NCI-H446 treated with DMSO at 0.1 percent for 48 hours (cell line): ENCODE results near the gene FOXP3.
"Not testable (repeated sequence)": the region's sequence is repeated elsewhere in the genome, so short reads cannot be mapped to it uniquely, and the experiment has no call there.

Experiments
- DNase-seq: peaks from one replicate; lab custom pipeline; 2025; lab: John Stamatoyannopoulos, UW

FOXP3 gene, protein sequence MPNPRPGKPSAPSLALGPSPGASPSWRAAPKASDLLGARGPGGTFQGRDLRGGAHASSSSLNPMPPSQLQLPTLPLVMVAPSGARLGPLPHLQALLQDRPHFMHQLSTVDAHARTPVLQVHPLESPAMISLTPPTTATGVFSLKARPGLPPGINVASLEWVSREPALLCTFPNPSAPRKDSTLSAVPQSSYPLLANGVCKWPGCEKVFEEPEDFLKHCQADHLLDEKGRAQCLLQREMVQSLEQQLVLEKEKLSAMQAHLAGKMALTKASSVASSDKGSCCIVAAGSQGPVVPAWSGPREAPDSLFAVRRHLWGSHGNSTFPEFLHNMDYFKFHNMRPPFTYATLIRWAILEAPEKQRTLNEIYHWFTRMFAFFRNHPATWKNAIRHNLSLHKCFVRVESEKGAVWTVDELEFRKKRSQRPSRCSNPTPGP

DNA sequence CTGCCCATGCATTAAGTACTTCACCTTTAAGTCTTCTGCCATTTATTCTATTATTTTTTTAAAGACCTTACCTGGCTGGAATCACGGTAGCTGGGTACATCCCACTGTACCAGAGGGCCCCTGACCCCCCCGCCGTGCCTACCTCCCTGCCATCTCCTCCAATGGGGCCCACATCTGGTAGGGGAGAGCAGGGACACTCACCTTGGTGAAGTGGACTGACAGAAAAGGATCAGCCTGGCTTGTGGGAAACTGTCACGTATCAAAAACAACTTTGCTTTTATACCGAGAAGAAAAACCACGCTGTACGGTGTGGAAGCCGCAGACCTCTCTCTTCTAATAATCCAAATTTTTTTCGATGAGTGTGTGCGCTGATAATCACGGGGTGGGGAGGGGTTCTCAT lies at the start of gene FOXP3:
Gene FOXP3 (minus strand): TSS at position 251 of the 400 bp plus-strand sequence. CDS start 6,205 bp downstream, outside the sequence.
- DNase-seq = no peak

DNA sequence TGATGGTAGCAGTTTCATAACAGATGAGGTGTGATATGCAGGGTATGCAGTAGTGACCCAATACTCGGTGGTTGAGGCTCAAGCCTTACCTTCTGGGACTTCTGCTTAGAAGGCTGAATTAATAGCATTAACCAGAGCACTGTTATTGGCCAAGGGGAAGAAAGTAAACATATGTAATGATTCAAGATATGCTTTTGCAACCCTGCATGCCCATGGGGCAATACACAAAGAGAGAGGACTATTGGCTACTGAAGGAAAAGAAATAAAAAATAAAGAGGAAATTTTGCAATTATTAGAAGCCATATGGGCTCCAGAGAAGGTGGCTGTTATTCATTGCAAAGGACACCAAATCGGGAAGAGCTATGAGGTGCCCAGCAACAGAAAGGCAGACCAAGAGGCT lies 47.7 kb upstream of the FOXP3 start:
- DNase-seq = no peak

DNA sequence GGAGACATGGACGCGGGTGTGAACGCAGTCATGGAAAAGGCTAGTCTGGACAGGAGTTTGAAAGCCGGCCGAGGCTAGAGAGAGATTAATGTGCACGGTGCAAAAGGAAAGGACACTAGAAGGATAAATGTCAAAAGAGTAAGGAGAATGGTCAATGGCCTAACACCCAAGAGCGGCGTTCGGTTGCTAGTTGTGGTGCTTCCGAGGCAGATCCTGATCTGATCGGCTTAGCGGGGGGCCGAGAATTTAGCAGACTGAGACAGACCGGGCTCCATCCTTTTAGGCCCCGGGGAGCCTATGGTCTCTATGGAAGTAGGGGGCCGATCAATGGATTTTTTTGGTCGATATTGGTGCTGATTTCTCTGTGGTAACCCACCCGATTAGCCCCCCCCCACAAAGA lies 45.9 kb upstream of the FOXP3 start:
- no peak for DNase-seq

DNA sequence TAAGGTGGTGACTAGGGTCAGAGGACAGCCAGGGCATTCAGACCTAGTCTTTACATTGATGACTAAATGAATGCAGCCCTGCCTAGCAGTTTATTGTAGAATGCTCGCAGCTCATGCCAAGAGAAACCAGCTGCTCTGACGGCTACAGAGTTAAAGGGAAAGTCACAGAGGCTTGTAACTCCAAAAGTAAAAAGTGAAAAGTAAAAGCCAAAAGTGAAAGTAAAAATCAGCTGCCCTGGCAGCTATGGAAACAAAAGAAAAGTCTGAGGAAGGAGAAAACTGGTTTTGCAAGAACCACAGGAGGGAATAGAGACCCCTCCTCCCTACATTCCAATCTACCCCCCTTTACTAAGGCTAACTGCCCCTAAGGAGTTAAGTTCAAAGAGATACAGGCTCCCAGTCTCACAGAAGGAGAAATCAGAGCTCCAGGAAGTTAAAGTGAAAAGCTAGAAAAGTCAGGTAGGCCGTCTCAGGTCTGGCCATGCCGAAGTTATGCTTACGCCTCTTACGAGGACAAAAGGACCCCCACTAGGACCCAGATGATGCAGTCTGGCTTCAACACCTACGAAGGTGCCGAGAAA lies 45.0 kb upstream of the FOXP3 start:
- no peak for DNase-seq

DNA sequence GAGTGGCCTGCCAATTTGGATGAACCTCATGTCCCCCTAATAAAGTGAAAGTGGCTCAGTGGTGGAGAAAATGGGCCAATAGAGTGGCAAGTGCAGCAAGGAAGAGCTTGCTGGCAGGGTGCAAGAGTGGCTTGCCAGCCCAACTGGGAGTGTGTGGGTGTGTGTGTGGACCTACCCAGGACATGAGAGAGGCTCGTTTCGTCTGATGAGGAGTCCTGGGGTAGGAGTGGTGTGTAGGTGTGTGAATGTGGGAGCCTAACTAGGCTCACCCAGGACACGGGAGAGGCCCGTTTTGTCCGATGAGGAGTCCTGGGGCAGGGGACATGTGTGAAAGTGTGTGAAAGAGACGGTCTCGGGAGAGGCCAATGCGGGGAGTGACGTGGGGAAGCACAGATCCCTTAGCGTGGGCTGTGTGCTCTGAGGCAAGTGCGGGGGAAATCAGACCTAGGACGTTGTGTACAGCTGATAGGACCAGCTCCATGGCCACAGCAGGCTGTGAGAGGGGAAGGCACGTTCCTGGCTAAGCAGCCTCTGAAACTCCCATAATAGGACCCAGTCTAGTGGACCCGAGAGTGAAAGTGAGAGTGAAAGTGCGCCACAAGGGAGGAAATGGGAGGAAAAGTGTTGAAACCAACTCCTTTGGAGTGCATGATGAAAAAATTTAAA lies 44.2 kb upstream of the FOXP3 start:
- DNase-seq = no peak

DNA sequence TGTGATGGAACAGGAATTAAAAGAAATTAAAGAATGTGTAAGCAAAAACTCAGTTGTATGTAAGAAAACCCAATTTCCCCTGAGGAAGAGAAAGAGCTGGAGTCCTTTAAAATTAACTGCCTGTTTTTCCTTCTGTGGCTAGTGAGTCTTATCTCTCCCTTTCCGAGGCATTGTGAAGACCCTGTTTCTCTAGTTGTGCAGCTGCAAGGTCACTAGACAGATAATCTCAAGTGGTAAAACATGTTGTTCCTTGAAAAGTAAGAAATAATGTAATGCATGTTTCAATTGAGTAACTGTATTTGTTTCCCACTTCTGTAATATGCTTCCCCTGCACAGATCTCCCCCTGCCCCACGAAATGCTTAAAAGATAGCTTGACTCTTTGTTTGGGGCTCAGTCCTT lies 43.3 kb upstream of the FOXP3 start:
- DNase-seq = not testable (repeated sequence)

DNA sequence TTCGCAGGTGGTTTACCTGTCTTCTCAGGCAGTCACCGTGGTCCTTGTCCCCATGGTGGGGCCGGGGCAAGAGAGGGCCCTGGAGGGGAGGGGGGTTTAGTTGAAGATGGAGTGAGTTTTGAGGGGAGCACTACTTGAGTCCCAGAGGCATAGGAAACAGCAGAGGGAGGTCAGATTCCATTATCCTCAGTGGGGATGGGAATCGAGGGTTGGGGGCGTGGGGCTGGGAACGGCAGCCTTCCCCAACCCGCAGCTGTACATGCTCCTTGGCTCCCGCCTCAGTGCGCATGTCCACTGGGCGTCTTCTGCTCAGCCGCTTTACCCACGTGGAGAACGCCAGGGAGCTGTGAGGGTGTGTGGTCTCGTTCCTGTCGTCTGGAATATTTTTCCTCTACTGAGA lies 38.8 kb upstream of the FOXP3 start, which contains the start of gene GAGE10:
Gene GAGE10 (plus strand): TSS at position 301 of the 400 bp plus-strand sequence. CDS start 1,214 bp downstream, outside the sequence.
- DNase-seq = no peak

DNA sequence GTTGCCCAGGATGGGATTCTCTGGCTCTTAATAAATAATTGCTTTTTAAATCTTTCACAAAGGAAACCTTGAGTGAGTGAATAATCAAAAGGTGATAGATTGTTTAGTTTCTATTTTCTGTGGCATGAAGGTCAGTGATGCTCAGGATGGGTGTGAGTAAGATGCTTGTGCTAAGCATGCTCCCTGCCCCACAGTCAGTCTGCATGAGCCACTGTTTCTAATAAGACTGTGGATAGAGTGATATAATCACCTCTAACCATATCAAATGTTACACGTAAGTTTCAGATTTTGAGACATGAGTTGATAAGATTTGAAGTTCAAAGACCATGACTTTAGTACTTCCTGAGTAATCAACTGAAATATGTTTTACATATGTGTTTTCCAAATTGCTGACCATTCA lies 36.2 kb upstream of the FOXP3 start:
- DNase-seq = no peak

DNA sequence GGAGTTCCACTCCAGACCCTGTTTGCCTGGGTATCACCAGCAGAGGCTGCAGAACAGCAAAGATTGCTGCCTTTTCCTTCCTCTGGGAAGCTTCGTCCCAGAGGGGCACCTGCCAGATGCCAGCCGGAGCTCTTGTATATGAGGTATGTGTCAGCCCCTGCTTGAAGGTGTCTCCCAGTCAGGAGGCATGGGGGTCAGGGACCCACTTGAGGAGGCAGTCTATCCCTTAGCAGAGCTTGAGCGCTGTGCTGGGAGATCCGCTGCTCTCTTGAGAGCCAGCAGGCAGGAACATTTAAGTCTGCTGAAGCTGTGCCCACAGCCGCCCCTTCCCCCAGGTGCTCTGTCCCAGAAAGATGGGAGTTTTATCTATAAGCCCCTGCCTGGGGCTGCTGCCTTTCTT lies 34.8 kb upstream of the FOXP3 start:
- DNase-seq = not testable (repeated sequence)

DNA sequence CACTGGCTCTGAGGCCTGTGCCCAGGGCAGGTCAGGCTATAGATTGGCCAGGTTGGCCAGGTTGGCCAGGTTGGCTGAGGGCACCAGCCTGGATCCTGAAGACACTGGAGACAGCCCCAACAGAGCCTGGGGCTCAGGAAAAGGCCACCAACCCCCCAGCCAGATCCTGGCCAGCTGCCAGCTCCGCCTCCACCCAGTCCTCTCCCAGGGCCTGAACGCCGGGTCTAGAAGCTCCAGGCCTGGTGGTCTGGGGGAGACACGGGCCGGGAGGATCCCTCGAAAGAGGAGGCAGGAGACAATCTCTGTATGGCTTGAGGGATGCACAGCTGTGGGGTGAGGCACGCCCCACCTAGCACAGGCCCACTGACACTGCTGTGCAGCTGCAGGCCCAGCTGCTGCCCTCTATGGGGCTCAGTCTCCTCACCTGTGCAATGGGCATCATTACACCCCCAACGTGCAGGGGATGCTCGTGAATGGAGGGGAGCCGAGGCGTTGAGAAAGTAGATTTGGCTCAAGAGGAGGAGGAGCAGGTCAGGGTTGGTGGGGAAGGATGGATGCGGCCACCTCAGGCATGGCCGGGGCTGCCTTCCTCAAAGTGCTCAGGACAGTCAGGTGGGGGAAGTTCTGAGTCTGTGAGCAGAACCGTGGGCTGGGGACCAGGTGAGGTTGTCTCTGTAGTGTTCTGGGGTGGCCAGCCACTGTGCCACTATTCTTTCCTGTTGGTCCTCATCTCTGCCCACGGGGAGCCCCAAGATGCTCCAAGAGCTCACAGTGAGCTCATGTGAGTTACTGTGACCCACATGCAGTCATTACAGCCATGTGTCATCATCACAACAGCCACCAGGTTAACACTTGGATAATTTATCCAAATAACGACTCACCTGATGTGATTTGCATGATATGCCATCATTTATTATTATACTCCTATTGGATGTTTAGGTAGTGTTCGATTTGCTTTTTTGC lies 28.2 kb upstream of the FOXP3 start:
- DNase-seq = no peak

DNA sequence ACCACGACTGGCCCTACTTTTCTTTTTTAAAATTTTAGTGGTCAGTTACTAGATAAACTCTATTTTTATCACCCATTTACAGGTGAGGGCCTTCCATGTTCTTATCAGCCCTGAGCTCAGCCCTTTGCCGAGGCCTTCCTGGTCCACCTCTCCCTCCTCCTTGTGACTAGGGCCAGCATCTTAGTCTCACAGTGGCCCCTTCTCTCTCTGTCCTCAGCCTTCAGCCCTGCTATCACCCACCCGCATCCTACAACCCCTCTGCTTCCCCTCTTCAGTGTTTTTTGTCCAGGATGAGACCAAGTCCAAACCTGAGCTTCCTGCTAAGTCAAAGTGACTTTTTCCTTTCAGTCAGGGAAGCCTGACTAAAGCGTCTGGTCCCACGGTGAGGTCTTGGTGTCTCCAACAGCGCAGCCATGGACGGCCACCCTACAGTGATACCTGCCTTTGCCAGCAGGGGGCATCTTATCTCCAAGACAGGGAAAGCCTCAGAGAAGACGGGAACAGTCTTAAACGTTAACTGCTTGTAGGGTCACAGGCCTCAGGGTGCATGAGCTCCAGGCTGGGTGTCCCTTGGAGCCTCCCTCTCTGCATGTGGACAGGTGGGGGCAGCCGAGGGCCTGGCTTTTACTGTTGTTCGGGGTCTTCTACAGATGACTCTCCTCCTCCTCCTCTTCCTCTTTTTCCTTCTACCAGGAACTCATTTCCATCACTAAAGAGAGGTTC lies 27.3 kb upstream of the FOXP3 start:
- peak; percentile 3 for DNase-seq

DNA sequence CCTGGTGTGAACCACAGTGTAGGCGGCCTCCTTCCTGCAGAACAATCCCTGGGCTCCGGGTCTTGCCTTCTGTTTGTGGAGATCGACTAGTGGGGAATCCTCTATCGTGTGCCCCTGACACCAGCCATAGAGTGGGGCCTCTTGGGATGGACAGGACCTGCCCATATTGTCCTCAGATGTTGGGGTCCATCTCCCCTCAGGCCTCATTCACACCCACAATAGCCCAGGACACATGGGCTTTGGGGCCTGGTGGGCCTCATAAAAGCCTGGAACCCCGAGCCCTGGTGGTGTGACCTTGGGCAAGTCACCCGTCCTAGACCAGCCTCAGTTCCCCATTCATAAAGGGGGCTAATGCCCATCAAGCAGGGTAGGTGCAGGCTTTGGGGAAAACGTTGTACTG lies 25.7 kb upstream of the FOXP3 start:
- DNase-seq = no peak

DNA sequence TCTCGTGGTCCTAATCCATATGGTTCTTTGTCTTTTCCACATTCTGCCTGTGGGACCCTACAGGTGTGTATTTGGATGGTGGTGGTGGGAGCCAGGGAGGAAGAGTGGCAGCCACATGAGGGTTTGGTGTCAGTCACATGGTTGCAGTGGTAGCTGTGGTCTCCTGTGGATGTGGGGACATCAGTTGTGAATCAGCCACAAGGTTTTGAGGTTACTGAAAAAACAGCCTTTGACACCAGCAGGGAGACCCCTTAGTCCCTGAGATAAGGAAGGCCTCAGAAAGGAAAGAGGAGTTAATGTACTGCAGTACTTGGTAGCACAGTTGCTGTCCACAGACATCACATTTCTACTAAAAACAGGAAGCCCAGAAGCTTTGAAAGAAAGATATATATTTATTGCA lies 23.2 kb upstream of the FOXP3 start:
- no peak for DNase-seq

DNA sequence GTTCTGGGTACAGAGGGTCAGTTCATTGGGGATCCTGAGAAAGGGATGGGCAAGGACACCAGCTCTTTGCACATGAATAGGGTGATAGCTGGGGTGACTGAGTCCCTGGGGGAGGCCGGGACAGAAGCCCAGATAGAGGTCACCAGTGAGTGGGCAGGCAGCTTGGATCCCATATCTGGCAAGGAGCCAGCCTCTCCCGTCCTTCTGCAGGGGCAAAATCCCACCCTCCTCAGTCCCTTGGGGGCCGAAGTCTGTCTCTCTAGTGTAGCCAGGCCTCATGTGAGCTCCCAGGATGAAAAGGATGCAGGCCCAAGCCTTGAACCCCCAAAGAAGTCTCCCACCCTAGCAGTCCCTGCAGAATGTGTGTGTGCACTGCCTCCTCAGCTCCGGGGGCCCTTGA lies 22.1 kb upstream of the FOXP3 start:
- DNase-seq = no peak

DNA sequence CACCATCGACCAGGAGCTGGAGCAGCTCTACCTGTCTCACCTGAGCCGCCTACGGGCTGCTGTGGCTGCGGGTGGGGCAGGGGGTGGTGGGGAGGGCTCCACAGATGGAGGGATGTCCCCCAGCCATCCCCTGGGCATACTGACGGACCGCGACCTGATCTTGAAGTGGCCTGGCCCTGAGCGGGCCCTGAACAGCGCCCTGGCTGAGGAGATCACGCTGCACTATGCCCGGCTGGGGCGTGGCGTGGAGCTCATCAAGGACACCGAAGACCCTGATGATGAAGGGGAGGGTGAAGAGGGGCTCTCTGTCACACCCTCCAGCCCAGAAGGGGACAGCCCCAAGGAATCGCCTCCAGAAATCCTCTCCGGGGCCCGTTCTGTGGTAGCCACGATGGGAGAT lies 21.6 kb upstream of the FOXP3 start:
- DNase-seq = no peak

DNA sequence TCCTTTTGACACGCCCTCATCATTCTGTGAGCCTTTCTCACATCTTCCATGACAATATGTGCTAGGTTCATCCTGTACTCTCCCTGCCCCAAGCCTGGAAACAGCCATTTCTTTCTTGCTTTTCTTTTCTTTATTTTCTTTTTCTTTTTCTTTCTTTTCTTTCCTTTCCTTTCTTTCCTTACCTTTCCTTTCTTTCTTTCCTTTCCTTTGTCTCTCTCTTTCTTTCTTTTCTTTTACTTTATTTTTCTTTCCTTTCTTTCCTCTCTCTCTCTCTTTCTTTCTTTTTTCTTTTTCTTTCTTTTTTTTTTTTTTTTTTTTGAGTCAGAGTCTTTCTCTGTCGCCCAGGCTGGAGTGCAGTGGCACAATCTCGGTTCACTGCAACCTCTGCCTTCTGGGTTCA lies 19.7 kb upstream of the FOXP3 start:
- no peak for DNase-seq

DNA sequence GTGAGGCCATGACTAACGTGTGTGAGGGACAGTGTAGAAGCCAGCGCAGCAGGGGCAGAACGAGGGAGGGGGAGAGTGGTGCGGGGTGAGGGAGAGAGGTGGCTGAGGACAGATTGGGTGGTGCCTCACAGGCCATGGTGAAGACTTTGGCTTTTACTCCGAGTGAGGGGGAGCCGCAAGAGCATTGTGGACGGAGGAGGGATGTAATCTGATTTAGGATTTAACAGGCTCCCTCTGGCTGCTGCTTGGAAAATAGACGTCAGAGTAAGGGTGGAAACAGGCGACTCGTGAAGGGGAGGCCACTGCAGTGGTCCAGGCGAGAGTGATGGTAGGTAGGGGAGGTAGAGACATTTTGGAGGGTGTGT lies 18.1 kb upstream of the FOXP3 start:
- peak; percentile 1 for DNase-seq

DNA sequence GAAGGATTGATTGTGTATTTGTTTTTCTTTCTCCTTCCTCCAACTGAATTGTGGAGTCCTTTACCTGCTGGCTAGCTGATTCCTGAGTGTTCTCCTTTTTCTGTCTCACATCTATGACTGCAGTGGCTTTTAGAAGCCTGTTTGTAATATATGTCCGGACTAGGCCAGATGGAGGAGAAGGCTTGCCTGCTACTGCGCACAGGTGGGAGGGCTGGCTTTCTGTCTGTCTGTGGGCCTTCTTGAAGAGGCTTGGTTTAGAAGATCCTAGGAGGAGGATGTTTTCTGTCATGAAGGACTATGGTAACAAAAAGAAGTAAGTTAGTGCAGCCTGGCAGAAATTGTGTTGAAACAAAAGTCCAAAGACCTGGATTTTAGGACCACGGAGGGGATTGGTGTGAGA lies 13.6 kb upstream of the FOXP3 start:
- no peak for DNase-seq

DNA sequence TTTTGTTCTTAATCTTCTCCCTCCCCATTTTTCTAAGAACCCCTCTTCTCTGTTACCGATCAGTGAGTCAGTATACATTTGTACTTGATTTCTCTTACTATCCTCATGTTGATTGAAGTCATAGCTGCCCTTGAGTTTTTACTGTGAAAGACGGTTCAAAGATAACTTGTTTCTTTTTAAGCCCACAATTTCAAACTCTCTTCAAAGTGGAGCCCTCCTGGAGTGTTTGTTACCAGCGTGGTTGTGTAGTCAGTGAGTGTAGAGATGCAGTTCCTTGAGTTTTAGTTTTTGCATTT lies 13.0 kb upstream of the FOXP3 start:
- DNase-seq = no peak

DNA sequence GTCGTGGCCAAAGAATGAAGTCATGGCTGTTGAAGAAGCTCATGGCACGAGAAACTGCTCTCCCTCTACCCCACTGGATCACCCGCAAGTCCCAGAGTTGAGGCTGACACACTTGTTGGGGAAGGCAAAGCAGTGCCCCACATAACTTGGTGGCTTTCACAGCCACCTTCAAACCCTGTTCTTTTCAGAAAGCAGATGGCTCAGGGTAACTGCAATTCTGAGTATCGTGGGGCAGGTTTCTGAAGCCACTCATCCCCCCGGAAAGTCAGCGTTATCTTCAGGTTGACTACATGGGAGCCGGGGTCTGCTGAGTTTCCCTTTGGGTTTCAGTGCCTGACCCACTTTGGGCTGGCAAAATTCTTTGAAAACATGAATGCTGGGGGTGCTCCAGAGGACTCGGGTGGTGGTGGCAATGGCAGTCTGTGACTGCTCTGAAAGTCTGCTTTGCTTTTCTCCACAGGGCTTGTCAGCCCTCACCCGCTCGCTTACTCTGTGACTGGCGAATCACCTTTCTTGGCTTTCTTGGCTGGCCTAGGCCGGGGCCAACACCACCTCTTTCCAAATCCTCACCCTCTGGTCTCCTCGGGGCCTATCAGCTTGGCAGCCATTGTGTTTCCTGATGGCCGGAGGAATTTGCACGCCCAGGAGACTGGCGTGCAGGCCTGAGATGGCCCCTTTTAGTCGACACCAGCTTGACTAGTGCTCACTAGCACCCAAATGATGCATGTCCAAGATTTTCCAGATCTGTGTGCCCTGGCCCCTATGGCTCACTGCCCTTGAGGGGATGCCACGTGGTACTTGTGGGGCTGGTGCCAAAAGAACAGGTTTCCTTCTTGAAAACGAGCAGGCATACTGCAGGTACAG lies 12.4 kb upstream of the FOXP3 start:
- DNase-seq = no peak

DNA sequence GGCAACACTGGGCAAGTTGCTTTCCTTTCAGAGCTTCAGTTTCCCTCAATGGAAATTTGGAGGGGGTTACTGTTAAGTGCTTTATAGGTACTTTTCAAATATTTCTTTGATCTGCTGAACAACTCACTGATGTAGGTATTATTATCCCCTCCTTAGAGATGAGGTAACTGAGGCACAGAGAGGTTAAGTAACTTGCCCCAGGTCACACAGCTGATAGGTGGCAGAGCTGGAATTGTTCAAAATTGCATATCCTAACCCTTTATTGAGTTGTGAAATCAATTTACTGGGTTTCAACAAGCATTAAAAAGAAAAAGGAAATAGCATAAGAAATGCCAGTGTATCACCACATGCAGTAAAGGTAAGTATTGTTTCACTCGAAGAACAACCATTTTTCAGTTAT lies 11.7 kb upstream of the FOXP3 start:
- no peak for DNase-seq
